Fibroblast of lung (primary cell): ENCODE measurements around the gene NRP1.

Source experiments
- CTCF ChIP-seq, 2 donors: IDR thresholded peaks in 1 of 2; conservative IDR thresholded peaks in 1 of 2; 1 replicate in 1 of 2; 2 replicates in 1 of 2; pipeline ENCODE4 v1.5.1; 2011 to 2012; ENCODE audit warnings: low read length in 2 of 2, control low read depth in 1 of 2, inconsistent platforms in 1 of 2, low read depth in 1 of 2, mild to moderate bottlenecking in 1 of 2
- EZH2 ChIP-seq: IDR thresholded peaks from 2 replicates; pipeline ENCODE4 v1.5.1; 2012; ENCODE audit warnings: low read length, control low read depth, mild to moderate bottlenecking; ENCODE audit errors: missing control alignments

- TF ChIP-seq CTCF (conservative IDR thresholded peaks at IDR 0.05 in 1 of 2, IDR thresholded peaks at IDR 0.05 in 1 of 2; ENCODE audit: low read depth in 1 of 2, low read length in 2 of 2) (no peak), EZH2 (no peak)
Observed at GRCh38 chr10:33252794-33253203, 81.7 kb downstream of the NRP1 start.
